ENCODE data around the gene ADA. TPM values are rescaled to one million over a fixed set of nuclear protein-coding genes. Genes with fewer than 3 reads are reported as not detected.

The ADA gene
- total RNA-seq, 1 donor from 2014 or later = 14.5 TPM

- no peak for DNase-seq (ENCODE audit: low read depth)
Observed at GRCh38 chr20:44616604-44616964, 34.9 kb downstream of the ADA start.

DNA sequence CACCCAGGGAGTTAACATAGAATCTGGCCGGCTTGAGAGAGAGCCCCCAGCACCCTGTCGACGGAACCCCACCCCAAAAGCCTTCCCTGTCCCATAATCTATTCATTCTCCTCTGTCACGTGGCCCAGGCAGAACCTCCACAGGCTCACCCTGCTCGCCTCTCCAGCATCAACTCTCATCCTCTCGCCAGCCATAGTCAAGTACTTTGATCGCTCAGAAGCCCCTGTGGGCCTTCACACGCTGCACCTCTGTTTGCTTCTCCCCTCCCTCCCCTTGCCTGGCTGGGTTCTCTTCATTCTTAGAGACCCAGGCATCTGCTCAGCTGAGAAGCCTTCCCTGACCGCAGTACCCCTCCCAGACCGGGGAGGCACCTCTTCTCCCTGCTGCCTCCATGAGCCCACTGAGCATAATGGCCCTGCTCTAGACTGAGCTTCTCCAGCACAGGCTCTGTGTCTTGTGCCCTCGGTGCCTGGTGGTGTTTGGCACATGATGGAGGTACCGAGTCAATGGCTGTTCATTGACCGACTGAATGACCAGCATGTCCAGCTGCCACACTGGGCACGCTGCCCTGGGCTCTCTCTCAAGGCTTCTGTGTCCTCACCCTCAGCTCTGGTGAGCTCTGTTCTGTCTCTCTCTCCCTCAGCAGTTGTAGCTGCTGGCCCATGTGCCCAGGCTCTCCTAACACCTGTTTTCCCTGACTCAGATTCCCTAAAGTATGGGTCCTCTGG, 35.5 kb downstream of the ADA start:
- TF ChIP-seq CTCF (conservative IDR thresholded peaks at IDR 0.05; ENCODE audit: low read depth, low read length) = no peak
- H3K4me3 ChIP-seq (ENCODE audit: low read depth, low read length) = no peak overlapping the region
- DNase-seq (ENCODE audit: low read depth) = no peak

More at GRCh38 chr20:44616604-44616964, 34.9 kb downstream of the ADA start:
- H3K4me3 ChIP-seq (ENCODE audit: low read depth, low read length) = no peak overlapping the region
- no peak for TF ChIP-seq CTCF (conservative IDR thresholded peaks at IDR 0.05; ENCODE audit: low read depth, low read length)

- no peak overlapping the region for H3K4me3 ChIP-seq (ENCODE audit: low read depth, low read length)
- TF ChIP-seq CTCF (conservative IDR thresholded peaks at IDR 0.05; ENCODE audit: low read depth, low read length) = no peak
- no peak for DNase-seq (ENCODE audit: low read depth)
Observed at GRCh38 chr20:44615169-44615791, 36.2 kb downstream of the ADA start.

GRCh38 chr20:44614525-44614924, 37.0 kb downstream of the ADA start:
- no peak for DNase-seq (ENCODE audit: low read depth)
- H3K4me3 ChIP-seq (ENCODE audit: low read depth, low read length) = no peak overlapping the region
- no peak for TF ChIP-seq CTCF (conservative IDR thresholded peaks at IDR 0.05; ENCODE audit: low read depth, low read length)

DNA sequence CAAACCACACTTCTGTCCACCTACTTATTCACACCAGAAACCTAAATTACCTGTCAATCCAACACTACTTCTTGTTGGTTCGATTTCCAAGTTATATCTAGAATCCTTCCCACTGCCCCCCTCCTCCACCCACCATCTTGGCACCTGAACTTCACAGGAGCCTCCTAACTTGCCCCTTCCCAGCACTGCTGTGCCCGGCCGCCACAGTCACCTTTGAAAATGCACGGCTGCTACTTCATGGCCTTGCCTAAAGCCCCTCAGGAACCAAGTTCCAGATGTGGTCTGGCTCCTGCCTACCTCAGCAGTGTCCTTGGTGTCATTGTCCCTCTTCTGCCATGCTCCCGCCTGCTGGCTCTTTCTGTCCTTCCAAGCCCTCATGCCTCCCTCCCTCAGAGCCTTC, 37.9 kb downstream of the ADA start:
- H3K4me3 ChIP-seq (ENCODE audit: low read depth, low read length) = no peak overlapping the region

GRCh38 chr20:44610313-44610962, 41.1 kb downstream of the ADA start:
- H3K4me3 ChIP-seq (ENCODE audit: low read depth, low read length) = no peak overlapping the region
- TF ChIP-seq CTCF (conservative IDR thresholded peaks at IDR 0.05; ENCODE audit: low read depth, low read length) = no peak
- no peak for DNase-seq (ENCODE audit: low read depth)

More for the DNA sequence above, 37.9 kb downstream of the ADA start:
- DNase-seq (ENCODE audit: low read depth) = no peak
- no peak for TF ChIP-seq CTCF (conservative IDR thresholded peaks at IDR 0.05; ENCODE audit: low read depth, low read length)
